HCT116 (cell line): ENCODE measurements around the gene WDR20. TPM values are rescaled to one million over a fixed set of nuclear protein-coding genes. Genes with fewer than 3 reads are reported as not detected.

Experiments
- ATAC-seq: fragments of 200-7000 bp; cut with Tn5 transposase; 2 replicates; pipeline ENCODE4 v1.9.1; 2020; ENCODE audit warnings: mild to moderate bottlenecking, moderate library complexity
- BruUV-seq: library from RNA; stranded (reverse); fragments of 400-500 nt; replicated peaks from 2 replicates; lab custom pipeline; 2021; lab: Mats Ljungman, UMichigan
- CTCF ChIA-PET: fragments of 300-600 bp; sonication (Branson Sonifier 250); formaldehyde crosslinking; loops from one replicate; lab custom pipeline; 2021; ENCODE audit warnings: antibody characterized with exemption; lab: Charles Lee
- POLR2A ChIA-PET: fragments of 300-600, 350-600 bp; sonication (Branson Sonifier 250); formaldehyde crosslinking; loops from one replicate; lab custom pipeline; 2021; ENCODE audit warnings: antibody characterized with exemption; lab: Charles Lee
- RAD21 ChIA-PET, 2 experiments: fragments of 300-600 bp; sonication (Branson Sonifier 250); formaldehyde crosslinking; loops; one replicate each; lab custom pipeline; 2023; ENCODE audit warnings: low total read pairs in 2 of 2; ENCODE audit not compliant: uncharacterized antibody in 2 of 2, unreplicated experiment in 2 of 2, low non-redundant PET in 1 of 2; lab: Charles Lee
- DNase-seq: peaks from one replicate; pipeline ENCODE4 v3.0.0-alpha.2; 2010; ENCODE audit warnings: low read depth, low spot score
- H2AFZ ChIP-seq: fragments of 200-600 bp; shearing (Covaris generic), sonication (generic); 2 replicates; pipeline ENCODE4 v1.6.1; 2017; ENCODE audit warnings: low read depth, mixed run types, mixed read lengths, antibody characterized with exemption, low read length; ENCODE audit not compliant: poor library complexity, severe bottlenecking
- H3K27ac ChIP-seq: 2 replicates; pipeline ENCODE4 v1.5.1; 2012; ENCODE audit warnings: low read depth, low read length
- H3K27me3 ChIP-seq: fragments of 200-600 bp; sonication (generic); 2 replicates; pipeline ENCODE4 v1.6.1; 2016; ENCODE audit warnings: mixed run types, low read length, mixed read lengths; ENCODE audit not compliant: insufficient read depth
- H3K36me3 ChIP-seq, 2 experiments: fragments of 200-500 bp in 1 of 2; fragments of 200-600 bp in 1 of 2; sonication (Bioruptor generic) in 1 of 2; sonication (generic) in 1 of 2; 2 replicates each; pipeline versions ENCODE4 v1.5.1 to v1.6.1; 2014 to 2016; ENCODE audit warnings: low read length in 2 of 2, inconsistent platforms in 1 of 2, mixed read lengths in 1 of 2, mixed run types in 1 of 2; ENCODE audit not compliant: insufficient read depth in 2 of 2, control insufficient read depth in 1 of 2
- H3K4me1 ChIP-seq, 2 experiments: fragments of 200-600 bp in 1 of 2; sonication (generic) in 1 of 2; 2 replicates each; pipeline versions ENCODE4 v1.5.1 to v1.6.1; 2012 to 2017; ENCODE audit warnings: low read length in 2 of 2, inconsistent platforms in 1 of 2, mild to moderate bottlenecking in 1 of 2, mixed read lengths in 1 of 2, mixed run types in 1 of 2, moderate library complexity in 1 of 2; ENCODE audit not compliant: insufficient read depth in 2 of 2, control insufficient read depth in 1 of 2
- H3K4me2 ChIP-seq: fragments of 200-600 bp; sonication (generic); 2 replicates; pipeline ENCODE4 v1.6.1; 2017; ENCODE audit warnings: mixed run types, low read length, mixed read lengths
- H3K4me3 ChIP-seq, 2 experiments: fragments of 200-600 bp in 1 of 2; sonication (generic) in 1 of 2; replicated peaks in 1 of 2; 2 replicates each; pipeline ENCODE4 v1.5.1; 2011 to 2016; ENCODE audit warnings: low read length in 2 of 2, control low read depth in 1 of 2, low read depth in 1 of 2, mild to moderate bottlenecking in 1 of 2, mixed read lengths in 1 of 2, mixed run types in 1 of 2
- H3K79me2 ChIP-seq: fragments of 200-600 bp; sonication (generic); 2 replicates; pipeline ENCODE4 v1.6.1; 2017; ENCODE audit warnings: mild to moderate bottlenecking, mixed run types, low read length, moderate library complexity, mixed read lengths; ENCODE audit not compliant: insufficient read depth
- H3K9ac ChIP-seq: fragments of 200-600 bp; sonication (generic); 2 replicates; pipeline ENCODE4 v1.6.1; 2016; ENCODE audit warnings: low read length, mixed read lengths
- H3K9me2 ChIP-seq: fragments of 200-600 bp; sonication (generic), shearing (Covaris generic); 2 replicates; pipeline ENCODE4 v1.6.1; 2017; ENCODE audit warnings: mixed run types, mild to moderate bottlenecking, moderate library complexity; ENCODE audit not compliant: insufficient read depth
- H3K9me3 ChIP-seq, 2 experiments: fragments of 200-500 bp in 1 of 2; fragments of 200-600 bp in 1 of 2; sonication (Bioruptor generic) in 1 of 2; sonication (generic) in 1 of 2; 2 replicates each; pipeline ENCODE4 v1.6.1; 2014 to 2017; ENCODE audit warnings: low read length in 2 of 2, mixed read lengths in 2 of 2, inconsistent platforms in 1 of 2, low read depth in 1 of 2, mild to moderate bottlenecking in 1 of 2, mixed run types in 1 of 2, moderate library complexity in 1 of 2; ENCODE audit not compliant: control insufficient read depth in 1 of 2, insufficient read depth in 1 of 2
- H4K20me1 ChIP-seq: fragments of 200-600 bp; sonication (generic), shearing (Covaris generic); 2 replicates; pipeline ENCODE4 v1.6.1; 2017; ENCODE audit warnings: mixed run types, mild to moderate bottlenecking, moderate library complexity; ENCODE audit not compliant: insufficient read depth
- CEBPB ChIP-seq: IDR thresholded peaks from 2 replicates; pipeline ENCODE4 v1.6.1; 2012; ENCODE audit warnings: low read depth
- EZH2 ChIP-seq: fragments of 200-600 bp; sonication (generic); IDR thresholded peaks from 2 replicates; pipeline ENCODE4 v1.6.1; 2017; ENCODE audit warnings: antibody characterized with exemption, mixed run types
- EZH2phosphoT487 ChIP-seq: fragments of 200-600 bp; IDR thresholded peaks from 2 replicates; pipeline ENCODE4 v1.6.1; 2018; ENCODE audit warnings: antibody characterized with exemption, borderline replicate concordance
- SP1 ChIP-seq: IDR thresholded peaks from 2 replicates; pipeline ENCODE4 v1.6.1; 2012; ENCODE audit warnings: low read depth
- intact Hi-C: fragments of 100-400 bp; cut with micrococcal nuclease; formaldehyde crosslinking; loops from 2 replicates; pipeline ENCODE4 v1.10.0; 2022
- total RNA-seq: library from RNA; stranded (reverse); gene quantifications from one replicate; pipeline ENCODE4 v1.2.1, GENCODE V29; 2021; ENCODE audit not compliant: unreplicated experiment

Gene WDR20
- total RNA-seq, 1 experiment from 2014 or later, result 21.1 TPM

- no peak overlapping the region for H3K27ac ChIP-seq
- no peaks in the 10 kb centered on the region for H3K9me2 ChIP-seq
- no peak overlapping the region for H3K4me2 ChIP-seq
- H3K27me3 ChIP-seq, result no peaks in the 10 kb centered on the region
- no peak overlapping the region for H3K9ac ChIP-seq
- H2AFZ ChIP-seq, result no peak overlapping the region
- no peaks in the 10 kb centered on the region for H3K36me3 ChIP-seq
- DNase-seq, result no peak
- no peak overlapping the region for H3K4me3 ChIP-seq
- no TSS peak for BruUV-seq
- H4K20me1 ChIP-seq, result no peaks in the 10 kb centered on the region
- TF ChIP-seq SP1, result no peak
- ChIA-PET POLR2A (no interaction called here), CTCF (no interaction called here), RAD21 (interaction anchor here in 1 of 2 experiments (0.6 kb wide), 2 partner anchors 160 to 162 kb away, joined by 3 to 4 read pairs; no protein-coding TSS in a partner anchor)
- H3K9me3 ChIP-seq, result no peaks in the 10 kb centered on the region
- H3K4me1 ChIP-seq, result peaks cover 0 to under 1% of the 10 kb centered on the region in 2 experiments; a peak in 1 of 4 replicates
- ATAC-seq, result no peak
- intact Hi-C loops, result no loop called here
- H3K79me2 ChIP-seq, result no peaks in the 10 kb centered on the region
These were observed 18.8 kb upstream of the WDR20 start for GRCh38 chr14:102120888-102121287.

- no peaks in the 10 kb centered on the region for H3K36me3 ChIP-seq
- H3K9me3 ChIP-seq, result no peaks in the 10 kb centered on the region
- no peak overlapping the region for H3K27ac ChIP-seq
- H3K79me2 ChIP-seq, result no peaks in the 10 kb centered on the region
- POLR2A ChIA-PET, result no interaction called here
- DNase-seq (no peak), ATAC-seq (no peak)
- H3K27me3 ChIP-seq, result no peaks in the 10 kb centered on the region
- RAD21 ChIA-PET, result no interaction called here
- H3K4me1 ChIP-seq, result peaks cover 0 to 3% of the 10 kb centered on the region in 2 experiments; a peak in 1 of 4 replicates
- H3K9me2 ChIP-seq, result no peaks in the 10 kb centered on the region
- no peak for TF ChIP-seq EZH2phosphoT487
- no peak for TF ChIP-seq CEBPB
- no peak for TF ChIP-seq EZH2
- no peak overlapping the region for H3K9ac ChIP-seq
- H4K20me1 ChIP-seq, result no peaks in the 10 kb centered on the region
- CTCF ChIA-PET, result no interaction called here
- BruUV-seq, result no TSS peak
- intact Hi-C loops, result no loop called here
- no peak overlapping the region for H3K4me3 ChIP-seq
- H3K4me2 ChIP-seq, result no peak overlapping the region
- H2AFZ ChIP-seq, result no peak overlapping the region
These were observed 18.1 kb upstream of the WDR20 start for GRCh38 chr14:102121567-102121966.
